HEK293T (cell line): ENCODE data around the gene GNAQ.

Experiments used
- CTCF ChIA-PET: fragments of 350-600 bp; formaldehyde crosslinking; extraction: SDS; loops from one replicate; lab custom pipeline; 2021; ENCODE audit warnings: antibody characterized with exemption, inconsistent platforms; lab: Yijun Ruan, JAX
- POLR2A ChIA-PET: fragments of 350-600 bp; formaldehyde crosslinking; extraction: SDS; loops from one replicate; lab custom pipeline; 2020; ENCODE audit warnings: antibody characterized with exemption, inconsistent platforms; lab: Yijun Ruan, JAX
- DNase-seq: peaks from one replicate; pipeline ENCODE4 v3.0.0; 2012; ENCODE audit warnings: mixed read lengths; ENCODE audit errors: extremely low spot score
- ARNT ChIP-seq: fragments of 450-650 bp; IDR thresholded peaks from 2 replicates; pipeline ENCODE4 v1.6.1; 2017; ENCODE audit warnings: mild to moderate bottlenecking
- BHLHE40 ChIP-seq: fragments of 450-650 bp; IDR thresholded peaks from 2 replicates; pipeline ENCODE4 v1.6.1; 2016; ENCODE audit warnings: mild to moderate bottlenecking, moderate library complexity, borderline replicate concordance
- CTBP1 ChIP-seq: fragments of 450-650 bp; IDR thresholded peaks from 2 replicates; pipeline ENCODE4 v1.6.1; 2016; ENCODE audit warnings: borderline replicate concordance
- ELF4 ChIP-seq: fragments of 450-650 bp; IDR thresholded peaks from 2 replicates; pipeline ENCODE4 v1.6.1; 2017; ENCODE audit warnings: antibody characterized with exemption
- FOXA1 ChIP-seq: fragments of 450-650 bp; IDR thresholded peaks from 2 replicates; pipeline ENCODE4 v1.6.1; 2016; ENCODE audit warnings: mild to moderate bottlenecking
- FOXK2 ChIP-seq: fragments of 450-650 bp; IDR thresholded peaks from 2 replicates; pipeline ENCODE4 v1.6.1; 2016; ENCODE audit warnings: mild to moderate bottlenecking
- FOXM1 ChIP-seq: fragments of 450-650 bp; IDR thresholded peaks from 2 replicates; pipeline ENCODE4 v1.6.1; 2017; ENCODE audit warnings: mild to moderate bottlenecking, borderline replicate concordance
- HDGF ChIP-seq: fragments of 450-650 bp; IDR thresholded peaks from 2 replicates; pipeline ENCODE4 v1.6.1; 2017; ENCODE audit warnings: antibody characterized with exemption, borderline replicate concordance
- L3MBTL2 ChIP-seq: fragments of 450-650 bp; conservative IDR thresholded peaks from 2 replicates; pipeline ENCODE4 v1.6.1; 2016; ENCODE audit warnings: mild to moderate bottlenecking
- LEF1 ChIP-seq: fragments of 450-650 bp; IDR thresholded peaks from 2 replicates; pipeline ENCODE4 v1.6.1; 2017; ENCODE audit warnings: mild to moderate bottlenecking, borderline replicate concordance
- NFRKB ChIP-seq: fragments of 450-650 bp; IDR thresholded peaks from 2 replicates; pipeline ENCODE4 v1.6.1; 2016; ENCODE audit warnings: mild to moderate bottlenecking, moderate library complexity
- SP1 ChIP-seq: fragments of 450-650 bp; IDR thresholded peaks from 2 replicates; pipeline ENCODE4 v1.6.1; 2017
- SUZ12 ChIP-seq: fragments of 450-650 bp; IDR thresholded peaks from 2 replicates; pipeline ENCODE4 v1.6.1; 2016; ENCODE audit warnings: mild to moderate bottlenecking
- TARDBP ChIP-seq: fragments of 450-650 bp; IDR thresholded peaks from 2 replicates; pipeline ENCODE4 v1.6.1; 2016
- ZNF384 ChIP-seq: fragments of 450-650 bp; IDR thresholded peaks from 2 replicates; pipeline ENCODE4 v1.6.1; 2016
- TF ChIP-seq, protein P1 (sequence below): fragments of 450-650 bp; IDR thresholded peaks from 2 replicates; pipeline ENCODE4 v1.6.1; 2016

Gene GNAQ

DNA sequence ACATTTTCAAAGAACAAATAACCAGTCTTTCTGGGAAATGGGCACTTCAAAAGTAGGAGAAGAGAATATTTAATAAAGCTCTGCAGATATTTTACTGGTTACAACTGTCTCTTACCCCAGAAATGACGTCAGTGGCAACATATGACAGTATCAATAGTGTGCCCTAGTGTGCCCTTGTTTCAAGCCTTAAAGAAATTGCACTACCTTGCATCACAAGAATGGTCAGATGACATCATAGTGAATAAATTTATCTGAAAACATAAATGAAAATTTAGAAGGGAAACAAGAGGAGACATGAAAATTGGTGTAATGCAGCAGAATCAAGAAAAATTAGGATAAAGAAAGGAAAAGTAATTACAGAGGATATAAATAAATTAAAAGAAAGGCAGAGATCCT, 176.7 kb downstream of the GNAQ start:
- CTCF ChIA-PET: no interaction called here

DNA sequence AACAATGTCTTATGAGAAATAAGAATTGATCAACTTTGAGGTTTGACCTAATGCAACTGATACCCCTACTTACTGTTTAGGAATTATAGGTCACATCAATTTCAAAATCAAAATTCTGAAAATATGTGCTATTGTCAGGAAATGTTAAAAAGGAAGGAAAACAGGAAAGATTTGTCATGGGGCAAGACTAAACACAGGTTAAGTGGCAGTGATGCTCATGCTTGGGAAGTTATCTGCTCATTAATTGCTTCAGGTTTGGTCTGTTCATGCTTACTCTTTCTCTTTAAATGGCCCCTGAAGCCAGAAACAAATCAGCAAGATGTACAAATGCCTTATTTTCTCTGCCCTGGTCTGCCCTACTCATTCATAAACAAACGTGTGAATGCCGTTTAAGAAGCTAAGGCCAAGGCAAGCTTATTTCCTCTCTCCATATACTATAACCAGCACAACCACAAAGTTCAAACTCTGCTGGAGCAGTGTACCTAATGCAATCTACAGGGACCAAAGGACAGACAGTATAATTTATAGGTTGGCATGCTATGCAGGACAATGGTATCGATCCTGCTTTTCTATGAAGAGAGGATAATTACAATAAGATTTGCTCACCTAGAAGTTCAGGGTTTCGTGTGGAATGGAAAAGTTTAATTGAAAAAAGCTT, 177.2 kb downstream of the GNAQ start:
- ChIA-PET CTCF (no interaction called here), POLR2A (no interaction called here)
- no peak for DNase-seq
- TF ChIP-seq SUZ12 (no peak), ARNT (no peak), NFRKB (no peak)
- TF ChIP-seq, protein P1, sequence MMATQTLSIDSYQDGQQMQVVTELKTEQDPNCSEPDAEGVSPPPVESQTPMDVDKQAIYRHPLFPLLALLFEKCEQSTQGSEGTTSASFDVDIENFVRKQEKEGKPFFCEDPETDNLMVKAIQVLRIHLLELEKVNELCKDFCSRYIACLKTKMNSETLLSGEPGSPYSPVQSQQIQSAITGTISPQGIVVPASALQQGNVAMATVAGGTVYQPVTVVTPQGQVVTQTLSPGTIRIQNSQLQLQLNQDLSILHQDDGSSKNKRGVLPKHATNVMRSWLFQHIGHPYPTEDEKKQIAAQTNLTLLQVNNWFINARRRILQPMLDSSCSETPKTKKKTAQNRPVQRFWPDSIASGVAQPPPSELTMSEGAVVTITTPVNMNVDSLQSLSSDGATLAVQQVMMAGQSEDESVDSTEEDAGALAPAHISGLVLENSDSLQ: 0 out of 2 replicates have a peak, but pooled peaks have one; percentile 19

More for the DNA sequence above, 176.7 kb downstream of the GNAQ start:
- TF ChIP-seq LEF1 (no peak), SUZ12 (no peak), FOXA1 (no peak), FOXK2 (no peak), HDGF (no peak), NFRKB (no peak), FOXM1 (no peak), ZNF384 (no peak), SP1 (no peak), ELF4 (no peak), TARDBP (no peak), ARNT (no peak), BHLHE40 (no peak), L3MBTL2 (no peak), CTBP1 (no peak)
- TF ChIP-seq, protein P1: no peak
- POLR2A ChIA-PET: no interaction called here
- no peak for DNase-seq

DNA sequence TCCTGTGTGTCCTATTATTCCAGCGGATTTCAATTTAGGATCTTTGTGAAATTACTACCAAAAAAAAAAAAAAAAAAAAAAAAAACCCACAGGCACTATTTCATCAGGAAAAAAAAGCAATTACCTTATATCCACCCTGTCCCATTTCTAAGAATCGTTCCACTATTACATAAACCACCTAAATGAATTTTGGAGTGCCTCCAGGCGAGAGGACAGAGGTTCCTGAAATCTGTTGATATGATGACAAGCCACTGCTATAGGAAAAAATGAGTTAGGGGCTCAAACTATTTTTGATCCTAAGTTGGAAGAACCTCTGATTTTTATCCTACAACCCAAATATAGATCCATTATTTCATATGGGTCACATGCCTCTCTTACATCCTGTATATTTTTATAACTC, 177.9 kb downstream of the GNAQ start:
- DNase-seq: no peak
- TF ChIP-seq ARNT (no peak), FOXA1 (no peak), ELF4 (no peak), L3MBTL2 (no peak), CTBP1 (no peak)
- POLR2A ChIA-PET: no interaction called here
- CTCF ChIA-PET: no interaction called here

DNA sequence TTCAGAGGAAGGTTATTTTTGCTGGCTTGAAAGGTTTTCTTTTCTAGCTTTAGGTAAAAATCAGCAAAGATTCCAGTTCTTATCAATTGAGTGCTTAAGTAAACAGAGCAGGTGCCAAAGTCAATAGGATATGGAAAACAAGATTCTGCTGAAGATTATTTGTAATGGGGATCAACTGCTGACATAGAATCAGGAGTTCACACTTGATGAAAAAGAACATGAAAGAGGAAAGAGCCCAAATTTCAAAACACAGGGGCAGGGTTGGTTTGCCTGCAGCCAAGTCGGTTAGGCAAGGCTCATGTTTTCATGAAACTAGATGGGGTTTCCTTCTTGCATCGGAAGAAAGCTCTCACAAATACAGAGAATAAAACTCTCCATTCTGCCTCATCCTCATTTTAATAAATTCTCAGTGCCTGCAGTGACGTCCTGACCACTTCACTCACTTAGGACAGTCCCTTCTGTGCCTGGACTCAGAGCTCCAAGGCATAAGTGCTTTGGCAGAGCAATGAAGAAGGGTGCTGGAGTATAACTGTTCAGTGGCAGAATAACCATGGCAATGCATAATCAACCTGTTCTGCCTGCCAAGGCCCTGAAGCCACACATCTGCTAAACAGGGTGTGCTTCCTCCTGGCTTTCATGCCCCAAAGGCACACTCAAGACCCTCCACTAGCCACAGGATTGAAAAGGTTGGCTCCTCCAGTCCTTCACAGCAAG, 179.6 kb downstream of the GNAQ start:
- CTCF ChIA-PET: no interaction called here
- TF ChIP-seq ARNT: no peak
- TF ChIP-seq L3MBTL2: no peak
- no peak for TF ChIP-seq LEF1
- no peak for TF ChIP-seq HDGF
- no peak for TF ChIP-seq BHLHE40
- TF ChIP-seq FOXA1: no peak
- TF ChIP-seq ELF4: no peak
- no peak for TF ChIP-seq CTBP1
- no peak for DNase-seq
- POLR2A ChIA-PET: no interaction called here

DNA sequence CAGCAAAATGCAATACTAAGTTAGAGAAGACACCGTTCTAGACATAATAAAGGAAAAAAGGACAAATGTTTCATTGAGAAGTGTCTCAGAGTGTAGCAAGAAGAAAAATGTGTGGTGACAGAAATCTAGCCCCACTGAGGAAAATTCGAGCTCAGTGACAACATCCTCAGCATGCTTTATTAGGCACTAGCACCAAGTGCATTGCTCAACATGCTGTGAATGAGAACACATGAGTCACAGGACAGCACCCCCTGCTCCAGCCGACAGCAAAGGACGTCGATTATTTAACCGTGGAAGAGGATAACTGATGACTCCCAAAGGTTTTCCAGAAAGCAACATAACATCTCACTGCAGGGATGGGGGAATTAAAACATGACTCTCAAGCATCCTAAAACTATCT, 182.7 kb downstream of the GNAQ start:
- TF ChIP-seq LEF1: no peak
- no peak for TF ChIP-seq FOXM1
- TF ChIP-seq FOXK2: no peak
- no peak for TF ChIP-seq ELF4
- TF ChIP-seq SUZ12: no peak
- TF ChIP-seq SP1: no peak
- no peak for TF ChIP-seq NFRKB
- TF ChIP-seq BHLHE40: no peak
- TF ChIP-seq ARNT: no peak
- no peak for TF ChIP-seq TARDBP
- no peak for TF ChIP-seq ZNF384
- no peak for TF ChIP-seq L3MBTL2
- no peak for TF ChIP-seq FOXA1
- TF ChIP-seq, protein P1: no peak
- TF ChIP-seq CTBP1: no peak
- TF ChIP-seq HDGF: no peak
- ChIA-PET CTCF (no interaction called here), POLR2A (no interaction called here)
- DNase-seq: no peak

DNA sequence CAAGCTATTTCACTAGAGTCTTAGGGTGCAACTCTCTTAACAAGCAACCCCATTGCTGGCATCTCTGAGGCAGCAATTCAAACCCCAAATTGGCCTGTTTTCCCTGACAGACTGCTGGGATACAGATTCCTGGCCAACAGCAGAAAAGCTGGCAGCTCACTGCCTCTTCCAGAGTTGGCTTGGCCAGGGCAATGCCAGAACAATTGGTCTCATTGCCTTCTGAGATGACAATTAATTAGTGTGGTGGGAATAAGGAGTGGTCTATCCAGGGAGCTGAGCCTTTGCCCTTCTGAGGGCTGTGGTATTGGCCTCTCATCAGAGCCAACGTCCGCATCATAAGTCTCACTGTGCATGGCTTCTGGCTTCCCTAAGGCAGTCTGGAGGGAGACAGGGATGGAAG, 183.2 kb downstream of the GNAQ start:
- ChIA-PET POLR2A (no interaction called here), CTCF (no interaction called here)
- TF ChIP-seq CTBP1: no peak
- no peak for TF ChIP-seq SP1
- TF ChIP-seq TARDBP: no peak
- TF ChIP-seq ARNT: no peak
- no peak for TF ChIP-seq ZNF384
- no peak for TF ChIP-seq SUZ12
- TF ChIP-seq, protein P1: no peak
- TF ChIP-seq L3MBTL2: no peak
- TF ChIP-seq HDGF: no peak
- no peak for TF ChIP-seq FOXA1
- TF ChIP-seq NFRKB: no peak
- TF ChIP-seq BHLHE40: no peak
- no peak for TF ChIP-seq LEF1
- TF ChIP-seq FOXK2: no peak
- no peak for TF ChIP-seq FOXM1
- TF ChIP-seq ELF4: no peak
- DNase-seq: no peak
